Tibial artery (tissue), 4 donors: ENCODE results near the gene MCAM.

ENCODE experiments used
- DNase-seq, 2 donors: peaks; one replicate each; pipeline ENCODE4 v3.0.0-alpha.2; 2019
- H3K27ac ChIP-seq, 2 donors: fragments of 200-600 bp; sonication (generic) in 1 of 2; 1 replicate in 1 of 2; 2 replicates in 1 of 2; pipeline ENCODE4 v1.5.1; 2018 to 2019; ENCODE audit warnings: mild to moderate bottlenecking in 1 of 2
- H3K27me3 ChIP-seq, 2 donors: fragments of 200-600 bp; sonication (generic) in 1 of 2; one replicate each; pipeline versions ENCODE4 v1.5.1 to v1.6.0; 2016 to 2019
- H3K36me3 ChIP-seq, 3 donors: fragments of 200-600 bp; sonication (generic) in 2 of 3; one replicate each; pipeline ENCODE4 v1.5.1; 2016 to 2019; ENCODE audit warnings: mild to moderate bottlenecking in 2 of 3
- H3K4me1 ChIP-seq, 4 donors: fragments of 200-600 bp; sonication (generic) in 2 of 4; 1 replicate in 3 of 4; 2 replicates in 1 of 4; pipeline ENCODE4 v1.5.1; 2016 to 2019
- H3K4me3 ChIP-seq, 2 donors: fragments of 200-600 bp; sonication (generic) in 1 of 2; 1 replicate in 1 of 2; 2 replicates in 1 of 2; pipeline ENCODE4 v1.5.1; 2018 to 2019; ENCODE audit warnings: mild to moderate bottlenecking in 2 of 2
- H3K9me3 ChIP-seq, 3 donors: fragments of 200-600 bp; sonication (generic) in 1 of 3; one replicate each; pipeline ENCODE4 v1.5.1; 2016 to 2019
- intact Hi-C: fragments of 100-400 bp; cut with DNase I; formaldehyde crosslinking; loops from one replicate; pipeline ENCODE4 v1.15.0; 2023; ENCODE audit warnings: low total_unique reads
- TF ChIP-seq, protein P1 (sequence below), 2 experiments: fragments of 200-600 bp in 1 of 2; fragments of 450-650 bp in 1 of 2; IDR thresholded peaks; one replicate each; pipeline ENCODE4 v1.5.1; 2017 to 2019; ENCODE audit warnings: antibody characterized with exemption in 2 of 2, mild to moderate bottlenecking in 1 of 2, moderate library complexity in 1 of 2

MCAM gene

DNA sequence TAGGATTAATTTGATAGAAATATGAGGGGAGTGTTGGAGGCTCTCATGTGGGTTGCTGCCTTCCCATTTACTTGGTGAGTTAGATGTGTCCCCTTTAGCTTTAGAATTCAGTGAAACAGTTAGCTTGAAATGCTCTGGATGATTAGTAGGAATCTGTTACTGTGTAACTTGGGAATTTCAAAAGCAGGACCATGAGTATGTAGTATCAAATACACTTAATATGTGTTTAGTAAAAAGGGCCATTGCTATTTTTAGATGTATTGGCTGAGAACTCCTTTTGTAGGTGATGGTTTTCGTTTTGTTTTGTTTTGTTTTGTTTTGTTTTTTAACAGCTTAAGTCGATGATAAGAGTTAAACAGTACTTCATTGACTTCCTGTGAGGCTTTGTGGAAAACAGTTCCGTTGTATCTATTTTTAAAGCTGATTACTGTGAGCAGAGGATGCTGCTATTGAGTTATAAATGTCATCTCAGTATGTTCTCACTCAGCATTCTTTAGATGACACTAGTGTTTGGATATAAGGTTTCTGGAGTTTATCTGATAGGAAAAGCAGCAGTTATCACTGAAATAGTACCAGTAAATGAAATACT, 53.5 kb downstream of the MCAM start:
- intact Hi-C loops = no loop called here
- peaks cover 0 to 33% (median 13%) of the 10 kb centered on the region in 4 donors for H3K4me1 ChIP-seq
- peak overlapping the region in 1 of 2 donors; percentile 16 for H3K27ac ChIP-seq

DNA sequence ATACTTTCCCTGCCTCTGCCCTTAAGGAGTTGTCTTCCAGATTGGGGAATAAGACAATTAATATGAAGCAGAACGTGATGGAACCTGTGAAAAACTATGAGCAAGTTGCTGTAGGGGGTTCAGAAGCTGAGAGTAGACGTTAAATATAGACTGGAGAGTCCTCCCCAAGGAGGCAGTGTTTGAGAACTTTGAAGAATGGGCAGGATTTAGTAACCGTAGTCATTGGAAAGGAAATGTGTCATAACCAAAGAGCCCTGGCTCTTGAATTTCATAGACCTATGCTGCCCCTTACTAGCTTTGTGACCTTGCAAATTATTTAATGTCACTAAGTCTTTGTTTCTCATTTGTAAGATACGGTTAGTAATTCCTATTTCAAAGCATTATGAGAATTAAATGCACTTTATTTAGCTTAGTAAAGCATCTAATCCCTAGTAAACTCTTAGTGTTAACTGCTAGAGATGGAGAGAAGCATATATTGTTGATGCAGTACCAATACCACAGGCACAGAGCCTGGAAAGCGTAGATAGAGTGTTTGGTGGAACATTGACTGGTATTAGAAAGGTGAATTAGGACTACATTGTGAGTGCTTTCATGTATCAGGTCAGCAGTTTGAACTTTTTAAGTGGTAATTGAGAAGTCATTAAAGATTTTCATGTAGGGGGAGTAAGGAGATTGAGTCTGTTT, 54.1 kb downstream of the MCAM start:
- H3K4me1 ChIP-seq = peaks cover 0 to 27% (median 13%) of the 10 kb centered on the region in 4 donors
- no peaks in the 10 kb centered on the region for H3K36me3 ChIP-seq
- H3K4me3 ChIP-seq = no peak overlapping the region
- no peak for DNase-seq
- no peaks in the 10 kb centered on the region for H3K9me3 ChIP-seq
- H3K27me3 ChIP-seq = no peaks in the 10 kb centered on the region
- H3K27ac ChIP-seq = peak overlapping the region in 1 of 2 donors; percentile 16
- TF ChIP-seq, protein P1, sequence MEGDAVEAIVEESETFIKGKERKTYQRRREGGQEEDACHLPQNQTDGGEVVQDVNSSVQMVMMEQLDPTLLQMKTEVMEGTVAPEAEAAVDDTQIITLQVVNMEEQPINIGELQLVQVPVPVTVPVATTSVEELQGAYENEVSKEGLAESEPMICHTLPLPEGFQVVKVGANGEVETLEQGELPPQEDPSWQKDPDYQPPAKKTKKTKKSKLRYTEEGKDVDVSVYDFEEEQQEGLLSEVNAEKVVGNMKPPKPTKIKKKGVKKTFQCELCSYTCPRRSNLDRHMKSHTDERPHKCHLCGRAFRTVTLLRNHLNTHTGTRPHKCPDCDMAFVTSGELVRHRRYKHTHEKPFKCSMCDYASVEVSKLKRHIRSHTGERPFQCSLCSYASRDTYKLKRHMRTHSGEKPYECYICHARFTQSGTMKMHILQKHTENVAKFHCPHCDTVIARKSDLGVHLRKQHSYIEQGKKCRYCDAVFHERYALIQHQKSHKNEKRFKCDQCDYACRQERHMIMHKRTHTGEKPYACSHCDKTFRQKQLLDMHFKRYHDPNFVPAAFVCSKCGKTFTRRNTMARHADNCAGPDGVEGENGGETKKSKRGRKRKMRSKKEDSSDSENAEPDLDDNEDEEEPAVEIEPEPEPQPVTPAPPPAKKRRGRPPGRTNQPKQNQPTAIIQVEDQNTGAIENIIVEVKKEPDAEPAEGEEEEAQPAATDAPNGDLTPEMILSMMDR (IDR thresholded peaks at IDR 0.05) = no peak
- intact Hi-C loops = no loop called here

More for the DNA sequence above, 53.5 kb downstream of the MCAM start:
- H3K27me3 ChIP-seq = no peaks in the 10 kb centered on the region
- no peak overlapping the region for H3K4me3 ChIP-seq
- H3K36me3 ChIP-seq = no peaks in the 10 kb centered on the region
- DNase-seq = no peak
- TF ChIP-seq, protein P1 (IDR thresholded peaks at IDR 0.05) = no peak
- H3K9me3 ChIP-seq = no peaks in the 10 kb centered on the region

DNA sequence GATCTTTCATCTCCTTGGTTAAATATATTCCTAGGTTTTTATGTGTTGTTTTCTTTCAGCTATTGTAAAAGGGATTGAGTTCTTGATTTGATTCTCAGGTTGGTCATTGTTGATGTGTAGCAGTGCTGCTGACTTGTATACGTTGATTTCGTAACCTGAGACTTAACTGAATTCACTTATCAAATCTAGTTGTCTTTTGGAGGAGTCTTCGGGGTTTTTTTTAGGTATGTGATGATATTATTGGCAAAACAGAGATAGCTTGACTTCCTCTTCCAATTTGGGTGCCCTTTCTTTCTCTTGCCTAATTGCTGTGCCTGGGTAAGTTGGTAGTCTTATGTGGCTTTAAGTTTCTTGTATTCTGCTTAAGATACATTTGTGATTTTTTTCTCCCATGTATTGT, 57.9 kb downstream of the MCAM start:
- Histone ChIP-seq H3K9me3 (no peaks in the 10 kb centered on the region), H3K27me3 (no peaks in the 10 kb centered on the region), H3K4me3 (no peak overlapping the region), H3K36me3 (peaks cover 0 to 6% (median 5%) of the 10 kb centered on the region in 3 donors), H3K4me1 (peaks cover 0 to 20% (median 11%) of the 10 kb centered on the region in 4 donors), H3K27ac (no peak overlapping the region)
- TF ChIP-seq, protein P1 (IDR thresholded peaks at IDR 0.05) = no peak
- no peak for DNase-seq
- intact Hi-C loops = no loop called here
